ENCODE data around the gene ADCY9.

DNA sequence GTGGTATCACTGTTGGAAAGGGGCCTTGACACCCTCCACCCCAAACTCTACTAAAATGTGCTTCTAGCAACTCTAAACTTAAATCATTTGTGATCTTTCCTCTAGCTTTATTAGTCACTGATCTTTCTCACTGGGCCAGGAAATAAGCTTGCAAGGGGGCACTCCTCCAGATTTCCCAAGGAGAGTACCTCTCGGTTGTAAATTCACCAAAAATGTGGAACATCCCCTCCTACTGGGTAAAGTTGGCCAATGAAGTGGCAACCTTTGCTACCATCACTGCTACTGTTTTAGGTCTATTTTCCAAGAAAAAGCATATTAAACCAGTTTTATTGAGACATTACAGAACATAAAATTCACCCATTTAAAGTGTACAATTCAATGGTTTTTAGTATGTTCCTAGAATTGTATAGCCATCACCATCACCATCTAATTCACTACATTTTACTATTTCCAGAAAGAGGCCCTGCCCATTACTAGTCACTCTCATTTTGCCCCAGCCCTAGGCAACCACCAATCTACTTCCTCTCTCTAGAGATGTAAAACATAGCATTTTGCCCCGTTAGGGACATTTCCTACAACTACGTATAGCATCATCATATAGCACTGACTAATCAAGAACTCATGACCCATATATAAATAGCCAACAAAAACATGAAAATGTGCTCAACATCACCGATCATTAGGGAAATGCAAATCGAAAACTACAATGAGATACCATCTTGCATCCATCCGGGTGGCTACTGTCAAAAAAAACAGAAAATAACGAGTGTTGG, 44.6 kb upstream of the ADCY9 start:
- TF ChIP-seq POLR2A (IDR thresholded peaks at IDR 0.05; ENCODE audit: low read length): no peak
- no peak for TF ChIP-seq GATA1 (IDR thresholded peaks at IDR 0.05; ENCODE audit: low read depth, low read length)

All from erythroblast (primary cell).